DOHH2 (cell line): ENCODE measurements around the gene CFAP298.

Experiments used
- H3F3A ChIP-seq: fragments of 200-600 bp; sonication (generic), shearing (Covaris generic); 2 replicates; pipeline ENCODE4 v1.6.0; 2016; ENCODE audit warnings: antibody characterized with exemption, mild to moderate bottlenecking; ENCODE audit not compliant: control insufficient read depth, insufficient read depth
- H3K27ac ChIP-seq: fragments of 200-600 bp; sonication (generic); 2 replicates; pipeline ENCODE4 v1.5.1; 2014; ENCODE audit warnings: low read depth, mild to moderate bottlenecking, low read length, moderate library complexity
- H3K27me3 ChIP-seq: fragments of 200-600 bp; sonication (generic); 2 replicates; pipeline ENCODE4 v1.6.1; 2014; ENCODE audit warnings: mild to moderate bottlenecking, low read length, mixed read lengths; ENCODE audit not compliant: control insufficient read depth
- H3K36me3 ChIP-seq: fragments of 200-600 bp; sonication (generic); 2 replicates; pipeline ENCODE4 v1.6.1; 2014; ENCODE audit warnings: mild to moderate bottlenecking, low read length, moderate library complexity, mixed read lengths; ENCODE audit not compliant: control insufficient read depth
- H3K4me1 ChIP-seq: fragments of 200-600 bp; sonication (generic); 2 replicates; pipeline ENCODE4 v1.6.1; 2014; ENCODE audit warnings: mild to moderate bottlenecking, low read length, mixed read lengths; ENCODE audit not compliant: control insufficient read depth
- H3K4me2 ChIP-seq: fragments of 200-600 bp; sonication (generic); 2 replicates; pipeline ENCODE4 v1.6.0; 2014; ENCODE audit warnings: mild to moderate bottlenecking, low read length, moderate library complexity
- H3K4me3 ChIP-seq: fragments of 200-600 bp; sonication (generic); 2 replicates; pipeline ENCODE4 v1.5.1; 2014; ENCODE audit warnings: mild to moderate bottlenecking, low read length, mixed read lengths
- H3K79me2 ChIP-seq: fragments of 200-600 bp; sonication (generic); 2 replicates; pipeline ENCODE4 v1.6.1; 2014; ENCODE audit warnings: mild to moderate bottlenecking, low read length, mixed read lengths; ENCODE audit not compliant: control insufficient read depth
- H3K9me2 ChIP-seq: fragments of 200-600 bp; sonication (generic); replicated peaks from 2 replicates; pipeline ENCODE4 v1.6.1; 2014; ENCODE audit warnings: mild to moderate bottlenecking, low read length, mixed read lengths; ENCODE audit not compliant: control insufficient read depth
- H3K9me3 ChIP-seq: fragments of 200-600 bp; sonication (generic); 2 replicates; pipeline ENCODE4 v1.6.1; 2014; ENCODE audit warnings: antibody characterized with exemption, low read length, mixed read lengths; ENCODE audit not compliant: control insufficient read depth, insufficient read depth
- H4K20me1 ChIP-seq: fragments of 200-600 bp; sonication (generic); 2 replicates; pipeline ENCODE4 v1.6.0; 2014; ENCODE audit warnings: low read depth, mild to moderate bottlenecking, antibody characterized with exemption, low read length, moderate library complexity; ENCODE audit not compliant: control insufficient read depth, insufficient read depth
- EZH2phosphoT487 ChIP-seq: fragments of 200-600 bp; sonication (generic); IDR thresholded peaks from 2 replicates; pipeline ENCODE4 v1.6.1; 2017; ENCODE audit warnings: borderline replicate concordance, mild to moderate bottlenecking, antibody characterized with exemption, low read length, moderate library complexity, mixed read lengths
- TF ChIP-seq, protein P1 (sequence below): fragments of 200-600 bp; sonication (generic); IDR thresholded peaks from one replicate; pipeline ENCODE4 v1.5.1; 2014; ENCODE audit warnings: antibody characterized with exemption, mild to moderate bottlenecking, low read depth, low read length; ENCODE audit not compliant: poor library complexity, severe bottlenecking

CFAP298 gene

DNA sequence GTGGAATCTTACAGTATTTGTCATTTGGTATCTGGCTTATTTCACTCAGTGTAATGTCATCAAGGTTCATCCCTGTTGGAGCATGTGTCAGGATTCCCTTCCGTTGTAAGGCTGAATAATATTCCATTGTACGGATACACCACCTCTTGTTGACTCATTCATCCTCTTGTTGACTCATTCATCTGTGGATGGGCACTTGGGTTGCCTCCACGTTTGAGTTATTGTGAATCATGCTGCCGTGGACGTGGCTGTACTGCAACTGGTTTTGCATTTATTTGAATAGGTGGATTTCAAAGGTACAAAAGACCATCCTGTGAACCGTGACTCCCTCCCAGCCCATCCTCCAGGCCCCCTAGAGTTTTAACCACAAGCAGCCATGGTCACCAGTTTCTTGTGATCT lies 15.0 kb downstream of the CFAP298 start:
- Histone ChIP-seq H3K36me3 (peaks cover 29% of the 10 kb centered on the region), H3K4me2 (no peak overlapping the region), H4K20me1 (no peaks in the 10 kb centered on the region), H3K27me3 (no peaks in the 10 kb centered on the region), H3K4me1 (no peaks in the 10 kb centered on the region), H3F3A (no peaks in the 10 kb centered on the region), H3K9me2 (no peaks in the 10 kb centered on the region), H3K27ac (no peak overlapping the region), H3K9me3 (no peaks in the 10 kb centered on the region), H3K4me3 (no peak overlapping the region), H3K79me2 (no peaks in the 10 kb centered on the region)
- TF ChIP-seq, protein P1, sequence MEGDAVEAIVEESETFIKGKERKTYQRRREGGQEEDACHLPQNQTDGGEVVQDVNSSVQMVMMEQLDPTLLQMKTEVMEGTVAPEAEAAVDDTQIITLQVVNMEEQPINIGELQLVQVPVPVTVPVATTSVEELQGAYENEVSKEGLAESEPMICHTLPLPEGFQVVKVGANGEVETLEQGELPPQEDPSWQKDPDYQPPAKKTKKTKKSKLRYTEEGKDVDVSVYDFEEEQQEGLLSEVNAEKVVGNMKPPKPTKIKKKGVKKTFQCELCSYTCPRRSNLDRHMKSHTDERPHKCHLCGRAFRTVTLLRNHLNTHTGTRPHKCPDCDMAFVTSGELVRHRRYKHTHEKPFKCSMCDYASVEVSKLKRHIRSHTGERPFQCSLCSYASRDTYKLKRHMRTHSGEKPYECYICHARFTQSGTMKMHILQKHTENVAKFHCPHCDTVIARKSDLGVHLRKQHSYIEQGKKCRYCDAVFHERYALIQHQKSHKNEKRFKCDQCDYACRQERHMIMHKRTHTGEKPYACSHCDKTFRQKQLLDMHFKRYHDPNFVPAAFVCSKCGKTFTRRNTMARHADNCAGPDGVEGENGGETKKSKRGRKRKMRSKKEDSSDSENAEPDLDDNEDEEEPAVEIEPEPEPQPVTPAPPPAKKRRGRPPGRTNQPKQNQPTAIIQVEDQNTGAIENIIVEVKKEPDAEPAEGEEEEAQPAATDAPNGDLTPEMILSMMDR: no peak
- no peak for TF ChIP-seq EZH2phosphoT487

DNA sequence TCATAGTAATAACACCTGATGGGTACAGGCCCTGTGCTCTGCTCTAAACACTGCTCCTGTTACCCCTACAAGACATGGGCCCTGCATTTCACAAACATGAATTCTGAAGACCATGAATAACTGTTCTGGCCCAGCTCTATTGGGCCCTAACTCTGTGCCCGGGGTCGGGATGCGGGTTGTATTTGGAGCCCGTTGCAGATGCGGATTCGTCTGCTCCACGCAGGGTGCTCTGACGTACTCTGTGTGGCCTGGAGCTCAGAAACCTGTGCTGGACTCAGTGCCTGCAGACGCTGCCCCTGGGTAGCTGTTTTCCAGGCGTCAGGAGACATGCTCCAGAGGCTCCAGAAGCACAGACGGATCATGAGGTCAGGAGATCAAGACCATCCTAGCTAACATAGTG lies 16.7 kb downstream of the CFAP298 start:
- TF ChIP-seq, protein P1: no peak
- no peak for TF ChIP-seq EZH2phosphoT487
- H3K27me3 ChIP-seq: no peaks in the 10 kb centered on the region
- no peaks in the 10 kb centered on the region for H3K79me2 ChIP-seq
- H3K4me2 ChIP-seq: no peak overlapping the region
- H3K27ac ChIP-seq: no peak overlapping the region
- H4K20me1 ChIP-seq: no peaks in the 10 kb centered on the region
- H3F3A ChIP-seq: no peaks in the 10 kb centered on the region
- H3K4me3 ChIP-seq: no peak overlapping the region
- H3K9me2 ChIP-seq: no peaks in the 10 kb centered on the region
- no peaks in the 10 kb centered on the region for H3K9me3 ChIP-seq
- H3K4me1 ChIP-seq: no peaks in the 10 kb centered on the region
- H3K36me3 ChIP-seq: peaks cover 18% of the 10 kb centered on the region

DNA sequence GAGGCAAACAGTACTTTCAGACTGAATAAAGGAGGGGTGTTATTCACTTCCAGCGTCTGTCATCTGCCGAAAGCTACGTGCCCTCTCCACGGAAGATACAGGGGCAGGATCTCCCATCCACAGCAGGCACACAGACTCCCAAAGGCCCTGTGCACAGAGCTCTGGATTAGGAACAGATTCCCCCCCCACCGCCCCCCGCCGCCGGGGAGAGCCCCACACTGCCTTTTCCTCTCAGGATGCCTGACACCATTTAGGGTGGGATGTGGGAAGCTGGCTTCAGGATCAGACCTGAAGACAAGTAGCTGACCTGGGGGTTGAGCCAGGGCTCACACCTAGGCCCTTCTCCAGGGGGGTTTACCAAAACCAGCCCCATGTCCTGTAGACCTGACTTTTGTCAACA lies 18.5 kb downstream of the CFAP298 start:
- no peak overlapping the region for H3K4me3 ChIP-seq
- H4K20me1 ChIP-seq: no peaks in the 10 kb centered on the region
- no peak overlapping the region for H3K27ac ChIP-seq
- H3F3A ChIP-seq: no peaks in the 10 kb centered on the region
- H3K27me3 ChIP-seq: no peaks in the 10 kb centered on the region
- H3K9me3 ChIP-seq: no peaks in the 10 kb centered on the region
- peaks cover 1% of the 10 kb centered on the region; the same call in 1 of the 2 replicates for H3K36me3 ChIP-seq
- no peaks in the 10 kb centered on the region for H3K4me1 ChIP-seq
- no peak overlapping the region for H3K4me2 ChIP-seq
- H3K79me2 ChIP-seq: no peaks in the 10 kb centered on the region
- TF ChIP-seq, protein P1: no peak
- TF ChIP-seq EZH2phosphoT487: no peak
- no peaks in the 10 kb centered on the region for H3K9me2 ChIP-seq
